DND-41 (cell line): ENCODE measurements around the gene MYRIP.

ENCODE experiments used
- EZH2 ChIP-seq: IDR thresholded peaks from 3 replicates; pipeline ENCODE4 v1.6.1; 2012; ENCODE audit warnings: borderline replicate concordance, low read depth, mild to moderate bottlenecking, moderate library complexity, low read length, inconsistent platforms; ENCODE audit not compliant: severe bottlenecking
- TF ChIP-seq, protein P1 (sequence below): IDR thresholded peaks from 2 replicates; pipeline ENCODE4 v1.5.1; 2012; ENCODE audit warnings: borderline replicate concordance, low read length, moderate library complexity, mild to moderate bottlenecking; ENCODE audit not compliant: poor library complexity, severe bottlenecking; ENCODE audit errors: extremely low read depth

DNA sequence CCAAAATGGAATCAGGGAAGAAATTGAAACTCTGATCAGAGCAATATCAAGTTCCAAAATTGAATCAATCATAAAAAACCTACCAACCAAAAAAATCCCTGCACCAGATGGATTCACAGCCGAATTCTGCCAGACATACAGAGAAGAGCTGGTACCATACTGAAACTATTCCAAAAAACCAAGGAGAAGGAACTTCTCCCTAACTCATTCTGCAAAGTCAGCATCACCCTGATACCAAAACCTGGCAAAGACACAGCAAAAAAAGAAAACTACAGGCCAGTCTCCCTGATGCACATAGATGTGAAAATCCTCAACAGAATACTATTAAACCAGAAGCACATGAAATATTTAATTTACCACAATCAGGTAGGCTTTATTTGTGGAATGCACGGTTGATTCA is 118.1 kb downstream of the MYRIP start:
- TF ChIP-seq, protein P1, sequence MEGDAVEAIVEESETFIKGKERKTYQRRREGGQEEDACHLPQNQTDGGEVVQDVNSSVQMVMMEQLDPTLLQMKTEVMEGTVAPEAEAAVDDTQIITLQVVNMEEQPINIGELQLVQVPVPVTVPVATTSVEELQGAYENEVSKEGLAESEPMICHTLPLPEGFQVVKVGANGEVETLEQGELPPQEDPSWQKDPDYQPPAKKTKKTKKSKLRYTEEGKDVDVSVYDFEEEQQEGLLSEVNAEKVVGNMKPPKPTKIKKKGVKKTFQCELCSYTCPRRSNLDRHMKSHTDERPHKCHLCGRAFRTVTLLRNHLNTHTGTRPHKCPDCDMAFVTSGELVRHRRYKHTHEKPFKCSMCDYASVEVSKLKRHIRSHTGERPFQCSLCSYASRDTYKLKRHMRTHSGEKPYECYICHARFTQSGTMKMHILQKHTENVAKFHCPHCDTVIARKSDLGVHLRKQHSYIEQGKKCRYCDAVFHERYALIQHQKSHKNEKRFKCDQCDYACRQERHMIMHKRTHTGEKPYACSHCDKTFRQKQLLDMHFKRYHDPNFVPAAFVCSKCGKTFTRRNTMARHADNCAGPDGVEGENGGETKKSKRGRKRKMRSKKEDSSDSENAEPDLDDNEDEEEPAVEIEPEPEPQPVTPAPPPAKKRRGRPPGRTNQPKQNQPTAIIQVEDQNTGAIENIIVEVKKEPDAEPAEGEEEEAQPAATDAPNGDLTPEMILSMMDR = no peak
- no peak for TF ChIP-seq EZH2
